ENCODE measurements around the gene PRDM2. TPM values are rescaled to one million over a fixed set of nuclear protein-coding genes. Genes with fewer than 3 reads are reported as not detected.

Gene PRDM2, protein sequence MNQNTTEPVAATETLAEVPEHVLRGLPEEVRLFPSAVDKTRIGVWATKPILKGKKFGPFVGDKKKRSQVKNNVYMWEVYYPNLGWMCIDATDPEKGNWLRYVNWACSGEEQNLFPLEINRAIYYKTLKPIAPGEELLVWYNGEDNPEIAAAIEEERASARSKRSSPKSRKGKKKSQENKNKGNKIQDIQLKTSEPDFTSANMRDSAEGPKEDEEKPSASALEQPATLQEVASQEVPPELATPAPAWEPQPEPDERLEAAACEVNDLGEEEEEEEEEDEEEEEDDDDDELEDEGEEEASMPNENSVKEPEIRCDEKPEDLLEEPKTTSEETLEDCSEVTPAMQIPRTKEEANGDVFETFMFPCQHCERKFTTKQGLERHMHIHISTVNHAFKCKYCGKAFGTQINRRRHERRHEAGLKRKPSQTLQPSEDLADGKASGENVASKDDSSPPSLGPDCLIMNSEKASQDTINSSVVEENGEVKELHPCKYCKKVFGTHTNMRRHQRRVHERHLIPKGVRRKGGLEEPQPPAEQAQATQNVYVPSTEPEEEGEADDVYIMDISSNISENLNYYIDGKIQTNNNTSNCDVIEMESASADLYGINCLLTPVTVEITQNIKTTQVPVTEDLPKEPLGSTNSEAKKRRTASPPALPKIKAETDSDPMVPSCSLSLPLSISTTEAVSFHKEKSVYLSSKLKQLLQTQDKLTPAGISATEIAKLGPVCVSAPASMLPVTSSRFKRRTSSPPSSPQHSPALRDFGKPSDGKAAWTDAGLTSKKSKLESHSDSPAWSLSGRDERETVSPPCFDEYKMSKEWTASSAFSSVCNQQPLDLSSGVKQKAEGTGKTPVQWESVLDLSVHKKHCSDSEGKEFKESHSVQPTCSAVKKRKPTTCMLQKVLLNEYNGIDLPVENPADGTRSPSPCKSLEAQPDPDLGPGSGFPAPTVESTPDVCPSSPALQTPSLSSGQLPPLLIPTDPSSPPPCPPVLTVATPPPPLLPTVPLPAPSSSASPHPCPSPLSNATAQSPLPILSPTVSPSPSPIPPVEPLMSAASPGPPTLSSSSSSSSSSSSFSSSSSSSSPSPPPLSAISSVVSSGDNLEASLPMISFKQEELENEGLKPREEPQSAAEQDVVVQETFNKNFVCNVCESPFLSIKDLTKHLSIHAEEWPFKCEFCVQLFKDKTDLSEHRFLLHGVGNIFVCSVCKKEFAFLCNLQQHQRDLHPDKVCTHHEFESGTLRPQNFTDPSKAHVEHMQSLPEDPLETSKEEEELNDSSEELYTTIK (N-terminal part only)
- total RNA-seq (2014; rRNA removed; shearing (Covaris generic); ENCODE audit: low replicate concordance), result 28.3 and 36.0 TPM in 2 replicates

GRCh38 chr1:13699936-13700520 is at the start of gene PRDM2:
Gene PRDM2, plus strand, starts transcription at chr1:13700188. Its CDS starts 15,418 bp downstream, at chr1:13715606.
- H3K27me3 ChIP-seq (ENCODE audit: low read length), result peaks cover 5% of the 10 kb centered on the region; the same call in 1 of the 2 replicates
- peak within 1 kb of the TSS; percentile 77 for H3K4me3 ChIP-seq (ENCODE audit: low read length)
- peaks cover 25% of the 10 kb centered on the region; the same call in 1 of the 2 replicates for H4K20me1 ChIP-seq (ENCODE audit: insufficient read depth, low read depth, low read length)
- H3K36me3 ChIP-seq (ENCODE audit: insufficient read depth, low read length), result no peaks in the 10 kb centered on the region
- peak within 1 kb of the TSS; percentile 90 for H3K4me2 ChIP-seq (ENCODE audit: low read depth, low read length, poor library complexity, severe bottlenecking)
- peak within 1 kb of the TSS; percentile 72 for H3K9ac ChIP-seq (ENCODE audit: low read length)
- no peaks in the 10 kb centered on the region for H3K79me2 ChIP-seq (ENCODE audit: low read length)
- no peaks in the 10 kb centered on the region for H3K9me2 ChIP-seq (replicated peaks; ENCODE audit: insufficient read depth, low read length)
- peak within 1 kb of the TSS; percentile 99 for H2AFZ ChIP-seq (ENCODE audit: low read length)
- peak; percentile 71 for DNase-seq
- peak within 1 kb of the TSS; percentile 12; the same call in 1 of the 2 replicates for H3K27ac ChIP-seq (ENCODE audit: low read length)
- H3K9me3 ChIP-seq (ENCODE audit: low read length), result peaks cover 3% of the 10 kb centered on the region; the same call in 1 of the 2 replicates
- peaks cover 36% of the 10 kb centered on the region for H3K4me1 ChIP-seq (ENCODE audit: low read length)

GRCh38 chr1:13651279-13651678 is 48.7 kb upstream of the PRDM2 start:
- Histone ChIP-seq H4K20me1 (ENCODE audit: insufficient read depth, low read depth, low read length) (no peaks in the 10 kb centered on the region), H3K4me2 (ENCODE audit: low read depth, low read length, poor library complexity, severe bottlenecking) (no peak overlapping the region), H3K4me3 (ENCODE audit: low read length) (no peak overlapping the region), H3K4me1 (ENCODE audit: low read length) (no peaks in the 10 kb centered on the region), H3K27me3 (ENCODE audit: low read length) (no peaks in the 10 kb centered on the region), H3K36me3 (ENCODE audit: insufficient read depth, low read length) (no peaks in the 10 kb centered on the region), H3K27ac (ENCODE audit: low read length) (no peak overlapping the region), H3K9me3 (ENCODE audit: low read length) (no peaks in the 10 kb centered on the region), H3K79me2 (ENCODE audit: low read length) (no peaks in the 10 kb centered on the region), H3K9ac (ENCODE audit: low read length) (no peak overlapping the region), H3K9me2 (replicated peaks; ENCODE audit: insufficient read depth, low read length) (0 out of 2 replicates have a peak, but pooled peaks cover 3% of the 10 kb centered on the region), H2AFZ (ENCODE audit: low read length) (no peak overlapping the region)
- DNase-seq, result no peak

GRCh38 chr1:13652238-13652637 is 47.8 kb upstream of the PRDM2 start:
- Histone ChIP-seq H3K79me2 (ENCODE audit: low read length) (no peaks in the 10 kb centered on the region), H3K4me3 (ENCODE audit: low read length) (no peak overlapping the region), H3K27ac (ENCODE audit: low read length) (no peak overlapping the region), H3K36me3 (ENCODE audit: insufficient read depth, low read length) (no peaks in the 10 kb centered on the region), H4K20me1 (ENCODE audit: insufficient read depth, low read depth, low read length) (no peaks in the 10 kb centered on the region), H3K9ac (ENCODE audit: low read length) (no peak overlapping the region), H3K9me2 (replicated peaks; ENCODE audit: insufficient read depth, low read length) (0 out of 2 replicates have a peak, but pooled peaks cover 3% of the 10 kb centered on the region), H3K27me3 (ENCODE audit: low read length) (no peaks in the 10 kb centered on the region), H3K4me1 (ENCODE audit: low read length) (no peaks in the 10 kb centered on the region), H3K4me2 (ENCODE audit: low read depth, low read length, poor library complexity, severe bottlenecking) (no peak overlapping the region), H2AFZ (ENCODE audit: low read length) (no peak overlapping the region), H3K9me3 (ENCODE audit: low read length) (no peaks in the 10 kb centered on the region)
- DNase-seq, result no peak

DNA sequence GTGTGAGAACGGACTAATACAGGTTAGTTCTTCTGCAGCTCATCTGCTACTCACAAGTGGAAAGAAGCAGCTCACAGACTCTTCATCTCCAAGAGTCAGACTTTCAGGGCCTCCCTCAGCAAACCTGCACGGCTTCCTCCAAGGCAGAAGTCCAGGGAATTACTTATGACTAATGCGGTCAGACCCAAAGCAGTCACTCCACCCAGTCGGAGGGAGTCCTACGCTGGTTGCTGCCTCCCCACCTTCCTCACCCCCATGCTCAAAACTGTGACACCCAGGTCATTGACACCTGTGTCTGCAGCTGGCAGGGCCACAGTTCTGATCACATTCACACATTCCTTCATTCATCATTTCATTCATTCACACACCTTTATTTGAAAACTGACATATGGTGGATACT is 38.4 kb upstream of the PRDM2 start:
- no peaks in the 10 kb centered on the region for H4K20me1 ChIP-seq (ENCODE audit: insufficient read depth, low read depth, low read length)
- H3K9me3 ChIP-seq (ENCODE audit: low read length), result no peaks in the 10 kb centered on the region; the same call in 1 of the 2 replicates
- no peaks in the 10 kb centered on the region for H3K79me2 ChIP-seq (ENCODE audit: low read length)
- no peak overlapping the region for H2AFZ ChIP-seq (ENCODE audit: low read length)
- H3K36me3 ChIP-seq (ENCODE audit: insufficient read depth, low read length), result no peaks in the 10 kb centered on the region
- H3K27me3 ChIP-seq (ENCODE audit: low read length), result no peaks in the 10 kb centered on the region
- no peak overlapping the region for H3K27ac ChIP-seq (ENCODE audit: low read length)
- H3K4me1 ChIP-seq (ENCODE audit: low read length), result peaks cover 11% of the 10 kb centered on the region
- DNase-seq, result no peak
- H3K4me3 ChIP-seq (ENCODE audit: low read length), result no peak overlapping the region
- no peaks in the 10 kb centered on the region for H3K9me2 ChIP-seq (replicated peaks; ENCODE audit: insufficient read depth, low read length)
- no peak overlapping the region for H3K9ac ChIP-seq (ENCODE audit: low read length)
- H3K4me2 ChIP-seq (ENCODE audit: low read depth, low read length, poor library complexity, severe bottlenecking), result no peak overlapping the region

DNA sequence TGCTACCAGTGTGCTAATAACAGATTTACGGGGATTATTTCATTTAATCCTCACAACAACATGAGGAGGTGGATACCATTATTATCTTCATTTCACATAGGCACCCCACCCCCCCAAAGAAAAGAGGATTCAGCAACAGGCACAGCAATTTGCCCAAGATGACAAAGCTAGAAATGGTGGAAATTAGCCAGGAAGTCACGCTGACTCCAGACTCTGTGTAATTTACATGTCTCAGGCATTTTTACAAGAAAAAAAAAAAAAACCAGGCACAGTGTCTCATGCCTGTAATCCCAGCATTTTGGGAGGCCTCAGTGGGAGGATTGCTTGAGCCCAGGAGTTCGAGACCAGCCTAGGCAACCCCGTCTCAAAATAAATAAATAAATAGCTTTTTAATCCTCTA is 37.5 kb upstream of the PRDM2 start:
- DNase-seq, result no peak
- peaks cover 19% of the 10 kb centered on the region for H3K4me1 ChIP-seq (ENCODE audit: low read length)
- no peaks in the 10 kb centered on the region for H3K27me3 ChIP-seq (ENCODE audit: low read length)
- H3K9ac ChIP-seq (ENCODE audit: low read length), result no peak overlapping the region
- no peak overlapping the region for H3K4me3 ChIP-seq (ENCODE audit: low read length)
- H3K36me3 ChIP-seq (ENCODE audit: insufficient read depth, low read length), result no peaks in the 10 kb centered on the region
- no peaks in the 10 kb centered on the region; the same call in 1 of the 2 replicates for H3K9me3 ChIP-seq (ENCODE audit: low read length)
- H2AFZ ChIP-seq (ENCODE audit: low read length), result no peak overlapping the region
- no peak overlapping the region for H3K4me2 ChIP-seq (ENCODE audit: low read depth, low read length, poor library complexity, severe bottlenecking)
- no peaks in the 10 kb centered on the region for H3K79me2 ChIP-seq (ENCODE audit: low read length)
- H3K27ac ChIP-seq (ENCODE audit: low read length), result no peak overlapping the region
- H4K20me1 ChIP-seq (ENCODE audit: insufficient read depth, low read depth, low read length), result no peaks in the 10 kb centered on the region
- H3K9me2 ChIP-seq (replicated peaks; ENCODE audit: insufficient read depth, low read length), result no peaks in the 10 kb centered on the region

- Histone ChIP-seq H3K9me2 (replicated peaks; ENCODE audit: insufficient read depth, low read length) (no peaks in the 10 kb centered on the region), H3K4me1 (ENCODE audit: low read length) (peaks cover 29% of the 10 kb centered on the region), H2AFZ (ENCODE audit: low read length) (no peak overlapping the region), H3K4me3 (ENCODE audit: low read length) (no peak overlapping the region), H3K9ac (ENCODE audit: low read length) (no peak overlapping the region), H3K4me2 (ENCODE audit: low read depth, low read length, poor library complexity, severe bottlenecking) (no peak overlapping the region), H3K27me3 (ENCODE audit: low read length) (no peaks in the 10 kb centered on the region), H3K27ac (ENCODE audit: low read length) (no peak overlapping the region), H3K9me3 (ENCODE audit: low read length) (no peaks in the 10 kb centered on the region; the same call in 1 of the 2 replicates), H4K20me1 (ENCODE audit: insufficient read depth, low read depth, low read length) (no peaks in the 10 kb centered on the region), H3K79me2 (ENCODE audit: low read length) (no peaks in the 10 kb centered on the region), H3K36me3 (ENCODE audit: insufficient read depth, low read length) (no peaks in the 10 kb centered on the region)
- DNase-seq, result no peak
Observed at GRCh38 chr1:13663969-13664368, 36.0 kb upstream of the PRDM2 start.

DNA sequence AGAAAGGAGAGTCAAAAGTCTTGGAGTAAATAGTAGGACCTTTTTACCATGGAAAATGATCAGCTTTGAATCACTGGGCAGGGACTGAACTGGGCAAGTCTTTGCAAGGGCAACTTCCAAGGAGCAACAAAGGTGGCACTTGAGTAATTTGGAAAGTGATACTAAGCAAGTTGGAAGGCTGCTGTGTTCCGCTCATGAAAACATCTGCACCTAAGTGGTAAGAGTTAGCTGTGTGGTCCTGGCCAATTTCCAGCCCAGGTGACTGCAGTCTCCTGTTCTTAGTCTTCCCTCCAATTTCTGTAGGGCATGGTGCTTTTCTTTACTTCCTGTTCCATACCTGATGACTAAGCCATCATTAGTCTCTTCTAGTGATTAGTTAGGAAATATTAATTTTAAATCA is 35.5 kb upstream of the PRDM2 start:
- Histone ChIP-seq H3K79me2 (ENCODE audit: low read length) (no peaks in the 10 kb centered on the region), H3K4me2 (ENCODE audit: low read depth, low read length, poor library complexity, severe bottlenecking) (no peak overlapping the region), H3K9me3 (ENCODE audit: low read length) (no peaks in the 10 kb centered on the region; the same call in 1 of the 2 replicates), H3K27ac (ENCODE audit: low read length) (no peak overlapping the region), H3K4me1 (ENCODE audit: low read length) (peaks cover 29% of the 10 kb centered on the region), H3K27me3 (ENCODE audit: low read length) (no peaks in the 10 kb centered on the region), H3K9me2 (replicated peaks; ENCODE audit: insufficient read depth, low read length) (no peaks in the 10 kb centered on the region), H2AFZ (ENCODE audit: low read length) (no peak overlapping the region), H3K36me3 (ENCODE audit: insufficient read depth, low read length) (no peaks in the 10 kb centered on the region), H4K20me1 (ENCODE audit: insufficient read depth, low read depth, low read length) (no peaks in the 10 kb centered on the region), H3K4me3 (ENCODE audit: low read length) (no peak overlapping the region), H3K9ac (ENCODE audit: low read length) (no peak overlapping the region)
- no peak for DNase-seq

Measured in Karpas-422 (cell line).